ENCODE measurements around the gene DNAJA3. TPM values are rescaled to one million over a fixed set of nuclear protein-coding genes. Genes with fewer than 3 reads are reported as not detected.

DNAJA3 gene
- total RNA-seq, 1 experiment from 2014 or later = 93.3 TPM

- Histone ChIP-seq H2AFZ (ENCODE audit: low read depth, low read length, poor library complexity, severe bottlenecking) (no peak overlapping the region), H4K20me1 (ENCODE audit: insufficient read depth) (no peaks in the 10 kb centered on the region), H3K27ac (ENCODE audit: low read depth, low read length) (no peak overlapping the region), H3K27me3 (ENCODE audit: insufficient read depth, low read length) (no peaks in the 10 kb centered on the region), H3K4me3 (replicated peaks in 1 of 2; ENCODE audit: low read depth in 1 of 2, low read length in 2 of 2) (no peak overlapping the region), H3K9me2 (ENCODE audit: insufficient read depth) (no peaks in the 10 kb centered on the region), H3K4me2 (ENCODE audit: low read length) (no peak overlapping the region), H3K9ac (ENCODE audit: low read length) (no peak overlapping the region), H3K4me1 (ENCODE audit: control insufficient read depth in 1 of 2, insufficient read depth in 2 of 2, low read length in 2 of 2) (peaks cover 0 to 24% of the 10 kb centered on the region in 2 experiments; a peak in 3 of 4 replicates), H3K9me3 (ENCODE audit: control insufficient read depth in 1 of 2, insufficient read depth in 1 of 2, low read depth in 1 of 2, low read length in 2 of 2) (no peaks in the 10 kb centered on the region), H3K36me3 (ENCODE audit: control insufficient read depth in 1 of 2, insufficient read depth in 2 of 2, low read length in 2 of 2) (peaks cover 10 to 16% of the 10 kb centered on the region in 2 experiments; a peak in 3 of 4 replicates), H3K79me2 (ENCODE audit: insufficient read depth, low read length) (no peaks in the 10 kb centered on the region)
- no TSS peak for BruUV-seq (replicated peaks)
- ChIA-PET RAD21 (ENCODE audit: low non-redundant PET in 1 of 2, low total read pairs in 2 of 2, uncharacterized antibody in 2 of 2, unreplicated experiment in 2 of 2) (no interaction called here), POLR2A (no interaction called here), CTCF (no interaction called here)
- intact Hi-C loops (cut with micrococcal nuclease) = no loop called here
- peak; percentile 41 for ATAC-seq
- TF ChIP-seq JUND (IDR thresholded peaks at IDR 0.05) (0 out of 2 replicates have a peak, but pooled peaks have one; percentile 20), CBX3 (IDR thresholded peaks at IDR 0.05; ENCODE audit: low read depth) (no peak), TCF7L2 (IDR thresholded peaks at IDR 0.05; ENCODE audit: borderline replicate concordance, extremely low read depth, insufficient read depth, insufficient read length) (peak; percentile 20)
- DNase-seq (ENCODE audit: low read depth, low spot score) = no peak
These were observed 35.8 kb downstream of the DNAJA3 start for GRCh38 chr16:4461250-4462085.

- ChIA-PET CTCF (no interaction called here), RAD21 (ENCODE audit: low non-redundant PET in 1 of 2, low total read pairs in 2 of 2, uncharacterized antibody in 2 of 2, unreplicated experiment in 2 of 2) (no interaction called here), POLR2A (interaction anchor here (2.0 kb wide), 1 partner anchor 14 kb away, joined by 4 read pairs; no protein-coding TSS in a partner anchor)
- no peaks in the 10 kb centered on the region for H4K20me1 ChIP-seq (ENCODE audit: insufficient read depth)
- H3K9ac ChIP-seq (ENCODE audit: low read length) = peak overlapping the region; percentile 11; the same call in 1 of the 2 replicates
- ATAC-seq (no peak), DNase-seq (ENCODE audit: low read depth, low spot score) (no peak)
- peaks cover 0 to 24% of the 10 kb centered on the region in 2 experiments; a peak in 3 of 4 replicates for H3K4me1 ChIP-seq (ENCODE audit: control insufficient read depth in 1 of 2, insufficient read depth in 2 of 2, low read length in 2 of 2)
- H3K4me2 ChIP-seq (ENCODE audit: low read length) = peak overlapping the region; percentile 38
- H3K79me2 ChIP-seq (ENCODE audit: insufficient read depth, low read length) = no peaks in the 10 kb centered on the region
- H3K27me3 ChIP-seq (ENCODE audit: insufficient read depth, low read length) = no peaks in the 10 kb centered on the region
- peak overlapping the region; percentile 39; the same call in 1 of the 2 replicates for H3K27ac ChIP-seq (ENCODE audit: low read depth, low read length)
- intact Hi-C loops (cut with micrococcal nuclease) = no loop called here
- H3K9me2 ChIP-seq (ENCODE audit: insufficient read depth) = no peaks in the 10 kb centered on the region
- no TSS peak for BruUV-seq (replicated peaks)
- H3K9me3 ChIP-seq (ENCODE audit: control insufficient read depth in 1 of 2, insufficient read depth in 1 of 2, low read depth in 1 of 2, low read length in 2 of 2) = no peaks in the 10 kb centered on the region
- no peak overlapping the region for H3K4me3 ChIP-seq (replicated peaks in 1 of 2; ENCODE audit: low read depth in 1 of 2, low read length in 2 of 2)
- peaks cover 18 to 19% of the 10 kb centered on the region in 2 experiments; a peak in 3 of 4 replicates for H3K36me3 ChIP-seq (ENCODE audit: control insufficient read depth in 1 of 2, insufficient read depth in 2 of 2, low read length in 2 of 2)
- no peak overlapping the region for H2AFZ ChIP-seq (ENCODE audit: low read depth, low read length, poor library complexity, severe bottlenecking)
- TF ChIP-seq POLR2A (IDR thresholded peaks at IDR 0.05; ENCODE audit: borderline replicate concordance, extremely low read depth, insufficient read depth, insufficient read length) = no peak
- no peak for TF ChIP-seq JUND (IDR thresholded peaks at IDR 0.05)
- no peak for TF ChIP-seq ELF1 (IDR thresholded peaks at IDR 0.05; ENCODE audit: borderline replicate concordance, low read depth)
- no peak for TF ChIP-seq EZH2phosphoT487 (IDR thresholded peaks at IDR 0.05; ENCODE audit: borderline replicate concordance)
- no peak for TF ChIP-seq POLR2AphosphoS5 (IDR thresholded peaks at IDR 0.05; ENCODE audit: low read depth, low read length)
- TF ChIP-seq SRF (IDR thresholded peaks at IDR 0.05; ENCODE audit: low read depth) = no peak
- TF ChIP-seq REST (IDR thresholded peaks at IDR 0.05; ENCODE audit: low read depth) = no peak
- TF ChIP-seq FOSL1 (IDR thresholded peaks at IDR 0.05; ENCODE audit: low read depth) = no peak
- TF ChIP-seq ZFX (IDR thresholded peaks at IDR 0.05) = no peak
- no peak for TF ChIP-seq RAD21 (IDR thresholded peaks at IDR 0.05; ENCODE audit: low read depth)
- no peak for TF ChIP-seq MAX (IDR thresholded peaks at IDR 0.05)
These were observed 38.0 kb downstream of the DNAJA3 start for GRCh38 chr16:4463522-4464163.
